Stimulated activated CD8-positive, alpha-beta memory T cell treated with anti-CD3 and anti-CD28 coated beads, Interleukin-4, amount 100 ng/mL, for 4 hours (primary cell): ENCODE results near the gene SGPL1.
"Not testable (repeated sequence)": the region's sequence is repeated elsewhere in the genome, so short reads cannot be mapped to it uniquely, and the experiment has no call there.

Experiments
- DNase-seq, 2 donors: peaks; one replicate each; pipeline ENCODE4 v3.0.0-alpha.2; 2020; ENCODE audit warnings: low read depth in 2 of 2, low spot score in 1 of 2

SGPL1 gene

DNA sequence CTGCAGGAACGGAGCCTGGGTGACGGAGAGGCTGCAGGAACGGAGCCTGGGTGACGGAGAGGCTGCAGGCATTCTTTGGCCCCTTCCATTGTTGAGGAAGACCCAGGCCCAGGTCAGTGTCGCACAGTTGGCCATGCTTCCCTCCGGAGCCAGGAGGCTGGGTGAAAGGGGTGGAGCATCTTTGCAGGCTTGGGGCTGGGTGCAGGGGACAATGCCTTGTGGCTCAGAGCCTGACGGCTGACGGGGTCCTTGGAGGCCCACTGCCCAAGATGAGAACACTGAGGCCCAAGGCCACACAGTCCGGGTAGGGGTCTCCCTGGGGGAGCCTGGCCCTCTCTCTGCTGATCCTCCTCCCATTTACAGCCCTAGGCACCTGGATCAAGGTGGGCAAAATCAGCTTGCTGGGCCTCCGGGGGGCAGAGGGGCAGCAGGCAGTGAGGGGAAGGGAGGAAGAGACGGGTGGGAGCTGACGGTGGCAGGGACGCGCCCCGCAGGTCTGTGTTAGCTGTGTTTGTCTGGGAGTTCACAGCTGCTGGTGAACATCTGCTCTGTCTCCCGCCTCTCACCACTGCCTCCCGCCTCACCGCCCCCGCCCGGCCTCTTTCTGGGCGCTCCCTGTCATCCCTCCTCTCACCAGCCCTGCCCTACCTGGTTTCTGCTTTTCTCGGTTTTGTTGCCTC lies 103.2 kb downstream of the SGPL1 start:
- no peak for DNase-seq

GRCh38 chr10:70919906-70920305 lies 104.2 kb downstream of the SGPL1 start:
- DNase-seq, result not testable (repeated sequence)

DNA sequence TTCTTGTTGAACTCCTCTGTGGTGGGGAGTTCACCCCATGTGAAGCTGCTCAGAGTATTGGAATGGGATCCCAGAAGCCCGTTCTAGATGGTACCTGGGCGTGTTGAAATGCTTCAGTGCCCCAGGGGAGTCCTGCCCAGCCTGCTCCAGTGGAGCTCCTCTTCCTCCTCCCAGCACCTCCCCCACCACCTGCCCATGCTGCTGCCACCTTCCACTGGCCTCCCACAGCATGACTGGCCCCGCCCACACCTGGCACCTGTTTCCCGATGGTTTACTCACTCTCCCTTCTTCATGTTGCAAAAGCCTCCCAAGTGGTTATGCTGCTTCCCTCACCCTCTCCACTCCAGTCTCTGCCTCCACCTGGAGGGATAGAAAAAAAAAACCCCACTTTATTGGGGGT lies 104.8 kb downstream of the SGPL1 start:
- no peak for DNase-seq

DNA sequence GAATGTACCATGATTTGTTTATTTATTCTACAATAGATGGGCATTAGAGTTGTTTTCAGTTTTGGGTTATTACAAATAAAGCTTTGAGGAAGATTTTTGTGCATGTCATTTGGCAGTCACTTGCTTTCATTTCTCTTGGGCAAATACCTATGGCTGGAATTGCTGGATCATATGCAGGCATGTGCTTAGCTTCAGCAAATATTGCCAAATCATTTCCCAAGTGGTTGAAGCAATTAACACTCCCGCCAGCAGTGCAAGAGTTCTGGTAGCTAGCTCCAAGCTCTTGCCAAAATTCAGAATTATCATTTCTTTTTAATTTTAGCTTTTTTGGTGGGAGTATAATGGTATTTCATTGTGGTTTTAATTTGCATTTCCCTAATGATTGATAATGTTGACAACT lies 105.5 kb downstream of the SGPL1 start:
- no peak for DNase-seq

- DNase-seq, result no peak
These were observed 107.9 kb downstream of the SGPL1 start for GRCh38 chr10:70923696-70924095.

- peak; percentile 5 to 19 for DNase-seq
These were observed 109.9 kb downstream of the SGPL1 start for GRCh38 chr10:70925377-70926225.

DNA sequence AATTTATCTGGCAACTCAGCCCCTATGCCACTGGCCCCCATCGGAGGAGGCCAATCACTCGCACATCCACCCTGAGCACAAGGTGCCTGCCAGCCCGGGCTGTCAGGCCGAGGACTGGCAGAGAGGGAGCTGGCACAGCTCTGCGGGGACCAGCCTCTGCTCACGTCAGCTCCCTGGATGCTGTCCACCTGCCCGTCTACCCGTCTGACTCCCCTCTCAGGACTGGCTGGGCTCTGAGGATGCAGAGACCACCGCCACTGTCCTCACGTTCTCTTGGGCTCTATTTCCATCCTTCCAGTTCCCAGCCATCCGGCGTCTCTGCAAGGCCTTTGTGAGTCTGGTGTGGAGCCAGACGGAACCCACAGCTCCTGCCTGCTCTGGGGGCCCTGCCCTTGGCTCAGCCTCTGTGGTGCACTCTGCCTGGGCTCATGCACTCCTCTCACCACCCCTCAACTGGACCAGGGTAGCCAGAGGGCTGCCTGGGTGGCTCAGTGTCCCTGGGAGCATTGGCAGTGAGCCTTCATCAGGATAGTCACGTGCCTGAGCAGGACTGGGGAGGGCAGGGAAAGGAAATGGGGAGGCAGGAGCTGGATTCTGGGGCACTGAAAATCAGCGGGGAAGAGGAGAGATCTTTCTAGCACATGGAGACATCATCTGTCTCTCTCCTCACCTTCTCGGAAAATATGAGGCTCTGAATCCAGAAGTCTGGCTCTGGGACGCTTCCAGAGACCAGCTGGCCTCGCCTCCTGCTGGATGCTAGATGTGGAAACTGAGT lies 110.7 kb downstream of the SGPL1 start:
- DNase-seq, result no peak

GRCh38 chr10:70927189-70927943 lies 111.6 kb downstream of the SGPL1 start:
- no peak for DNase-seq

DNA sequence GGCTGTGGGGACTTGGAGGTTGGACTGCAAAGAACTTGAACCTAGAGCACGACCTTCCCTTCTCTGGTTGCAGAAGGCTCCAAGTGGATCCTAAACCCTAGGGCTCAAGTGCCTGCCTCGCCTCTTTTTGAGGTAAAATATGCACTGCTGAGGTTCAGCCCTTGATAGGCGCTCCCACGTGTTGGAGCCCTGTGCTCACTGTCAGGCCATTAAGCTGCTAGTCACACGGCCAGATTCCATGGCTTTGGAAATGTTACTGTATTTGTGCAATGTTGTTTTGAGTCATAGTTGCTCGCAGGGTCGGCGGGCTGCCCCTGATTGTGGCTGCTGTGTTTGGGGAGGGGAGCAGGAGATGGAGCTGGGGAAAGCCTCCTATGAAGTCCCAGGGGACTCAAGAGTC lies 112.4 kb downstream of the SGPL1 start:
- DNase-seq, result no peak

- DNase-seq, result no peak
These were observed 114.7 kb downstream of the SGPL1 start for GRCh38 chr10:70930263-70931000.
